Right lung (tissue), 5 donors: ENCODE results near the gene TMEM203. TPM values are rescaled to one million over a fixed set of nuclear protein-coding genes. Genes with fewer than 3 reads are reported as not detected.
A peak's percentile ranks its signal among the peaks of the same experiment; 100 is the strongest.

Source experiments
- DNase-seq, 2 donors: peaks; one replicate each; pipeline ENCODE4 v3.0.0-alpha.2; 2013
- polyA plus RNA-seq, 5 donors: library from polyadenylated mRNA; unstranded; fragments of 120-200 nt; gene quantifications; one replicate each; pipeline versions ENCODE4 v1.2.1 to v1.2.3, GENCODE V29; 2013; ENCODE audit warnings: inconsistent platforms in 1 of 5, low replicate concordance in 1 of 5; ENCODE audit not compliant: insufficient read length in 5 of 5, insufficient read depth in 1 of 5

The TMEM203 gene
- polyA plus RNA-seq, 5 donors, result 31.5 to 40.1 (median 35.4) TPM

DNA sequence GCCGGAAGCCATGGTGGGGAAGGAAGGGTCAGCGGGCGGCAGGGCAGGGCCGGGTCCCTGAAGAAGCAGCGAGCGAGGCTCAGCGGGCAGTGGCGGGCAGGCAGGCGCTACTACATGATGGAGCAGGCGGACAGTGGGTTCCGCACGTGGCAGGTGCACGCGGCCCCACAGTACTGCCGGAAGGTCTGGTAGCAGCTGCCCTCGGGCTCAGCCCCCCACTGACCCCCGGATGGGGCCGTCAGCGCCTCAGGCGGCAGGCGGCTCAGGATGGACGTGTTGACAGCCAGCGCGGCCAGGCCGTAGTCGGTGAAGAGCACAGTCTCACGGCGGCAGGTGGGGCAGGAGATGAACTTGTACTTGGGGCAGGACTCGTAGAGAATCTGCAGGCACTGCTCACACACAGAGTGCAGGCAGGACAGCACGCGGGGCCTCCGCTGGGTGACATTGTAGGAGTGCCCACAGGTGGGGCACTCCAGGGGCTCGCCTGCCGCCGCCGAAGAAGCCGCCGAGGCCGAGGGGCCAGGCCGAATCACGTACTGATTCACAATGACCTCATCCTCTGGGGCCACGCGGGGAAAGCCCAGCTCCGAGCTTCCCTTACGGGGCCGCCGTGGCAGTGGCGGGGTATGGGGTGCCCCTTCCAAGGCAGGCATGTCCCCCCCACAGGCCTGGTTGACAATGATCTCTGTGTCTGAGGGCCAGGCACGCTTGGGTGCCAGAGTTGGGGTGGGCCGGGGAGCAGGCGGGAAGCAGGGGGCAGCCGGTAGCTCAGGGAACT, 15.1 kb upstream of the TMEM203 start:
- DNase-seq, result no peak

DNA sequence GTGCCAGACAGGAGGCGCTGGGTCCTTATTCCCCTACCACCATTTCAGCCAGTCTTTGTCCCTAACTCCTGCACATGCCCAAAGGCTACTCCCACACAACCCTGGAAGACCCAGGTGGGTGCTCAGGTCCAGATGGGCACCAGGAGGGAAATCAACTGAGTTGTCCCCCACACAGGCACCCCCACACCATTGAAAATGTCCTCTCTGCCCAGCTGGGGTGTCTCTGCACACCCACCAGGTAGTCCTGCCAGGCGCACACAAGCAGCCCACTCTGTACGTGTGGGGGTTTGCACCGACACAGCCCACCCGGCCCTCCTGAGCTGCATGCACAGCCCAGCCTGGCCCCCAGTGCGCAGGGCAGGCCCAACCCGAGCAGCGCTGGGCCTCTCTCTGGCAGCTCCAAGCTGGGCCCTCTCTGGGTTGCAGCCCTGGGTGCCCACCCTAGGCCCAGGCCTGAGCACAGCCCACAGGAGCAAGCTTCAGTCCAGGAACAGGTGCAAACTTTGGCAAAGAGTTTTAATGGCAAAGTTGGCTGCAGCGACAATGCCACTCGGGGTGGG, 14.4 kb upstream of the TMEM203 start:
- no peak for DNase-seq

DNA sequence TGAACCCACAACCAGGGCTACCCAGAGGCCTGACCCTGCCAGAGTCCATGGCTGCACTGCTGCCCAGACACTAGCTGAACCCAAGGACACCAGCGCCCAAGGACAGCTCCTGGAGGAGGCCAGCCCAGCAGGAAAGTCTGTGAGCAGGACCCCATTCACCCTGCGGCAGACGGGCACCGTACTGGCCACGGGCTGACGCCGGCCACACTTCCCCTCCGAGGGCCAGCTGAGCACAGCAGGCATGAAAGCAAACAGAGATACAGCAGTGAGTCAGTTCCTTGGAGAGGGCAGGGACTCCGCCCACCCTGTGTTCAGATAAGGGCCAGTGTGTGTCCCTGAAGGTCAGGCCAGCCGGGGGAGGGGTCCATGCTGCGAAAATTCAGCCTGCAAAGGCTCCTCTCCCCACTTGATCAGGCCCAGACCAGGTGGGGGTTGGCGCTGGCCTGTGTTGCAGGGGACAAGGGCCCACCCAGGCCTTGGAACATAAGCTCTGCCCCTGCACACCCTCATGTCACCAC, 13.4 kb upstream of the TMEM203 start:
- DNase-seq, result no peak

DNA sequence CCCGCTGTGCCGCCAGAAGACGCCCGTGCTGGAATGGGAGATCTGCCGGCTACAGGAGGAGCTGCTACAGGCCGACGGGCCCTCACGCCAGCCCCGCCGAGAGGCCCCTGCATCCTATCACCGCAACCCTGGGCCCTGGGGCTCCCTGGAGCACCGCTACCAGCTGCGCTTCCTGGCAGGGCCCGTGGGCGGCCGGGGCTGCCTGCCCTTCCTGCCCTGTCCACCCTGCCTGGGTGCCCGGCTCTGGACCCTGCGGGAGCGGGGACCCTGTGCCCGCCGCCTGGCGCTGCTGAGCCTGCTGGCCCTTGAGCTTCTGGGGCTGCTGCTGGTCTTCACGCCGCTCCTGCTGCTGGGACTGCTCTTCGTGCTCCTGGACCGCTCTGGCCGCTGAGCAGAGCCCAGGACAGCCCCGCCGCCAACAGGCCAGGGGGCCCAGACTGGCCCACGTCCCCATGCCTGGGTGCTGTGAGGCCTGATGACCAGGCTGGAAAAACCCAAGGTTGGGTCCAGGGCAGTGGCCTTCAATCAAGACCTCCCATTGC, 12.8 kb upstream of the TMEM203 start:
- DNase-seq, result no peak

DNA sequence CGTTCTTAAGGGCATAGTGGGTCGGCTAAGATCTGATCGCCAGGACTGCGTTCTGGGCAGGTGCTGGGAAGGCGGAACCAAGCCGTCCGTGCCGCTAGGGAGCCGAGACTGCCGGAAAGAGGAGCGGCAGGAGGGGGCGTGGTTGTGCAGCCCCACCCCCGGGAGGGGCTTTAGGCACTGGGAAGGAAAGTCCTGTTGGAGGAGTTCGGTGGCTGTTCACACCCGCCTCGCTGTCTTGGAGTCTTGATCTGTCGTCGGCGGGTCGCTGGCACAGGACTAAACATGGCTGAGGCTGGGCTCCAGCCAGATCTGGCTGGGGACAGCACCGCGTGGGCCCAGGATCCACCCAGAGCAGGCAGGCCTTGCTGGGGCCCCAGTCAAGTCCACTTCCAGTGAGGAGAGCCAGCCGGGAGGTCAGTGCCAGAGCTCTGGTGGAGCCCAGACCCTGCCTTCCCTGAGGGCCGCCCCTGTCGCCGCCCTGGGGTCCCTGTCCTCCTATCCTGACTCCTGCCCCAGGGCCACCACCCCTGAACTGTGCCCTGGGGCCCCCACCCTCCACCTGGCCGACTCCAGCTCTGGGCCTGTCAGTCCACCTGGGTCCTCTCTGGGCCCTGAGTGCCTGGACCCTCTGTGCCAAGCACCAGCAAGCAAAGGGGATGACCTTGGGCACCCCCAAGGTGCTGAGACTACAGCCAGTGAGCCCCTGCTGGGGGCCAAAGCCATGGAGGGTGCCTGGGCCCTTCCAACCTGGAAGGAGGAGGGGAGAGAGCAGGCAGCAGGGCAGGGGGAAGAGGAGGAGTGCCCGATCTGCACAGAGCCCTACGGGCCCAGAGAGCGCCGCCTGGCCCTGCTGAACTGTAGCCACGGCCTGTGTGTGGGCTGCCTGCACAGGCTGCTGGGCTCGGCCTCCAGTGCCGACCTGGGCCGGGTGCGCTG, 12.1 kb upstream of the TMEM203 start:
- no peak for DNase-seq

DNA sequence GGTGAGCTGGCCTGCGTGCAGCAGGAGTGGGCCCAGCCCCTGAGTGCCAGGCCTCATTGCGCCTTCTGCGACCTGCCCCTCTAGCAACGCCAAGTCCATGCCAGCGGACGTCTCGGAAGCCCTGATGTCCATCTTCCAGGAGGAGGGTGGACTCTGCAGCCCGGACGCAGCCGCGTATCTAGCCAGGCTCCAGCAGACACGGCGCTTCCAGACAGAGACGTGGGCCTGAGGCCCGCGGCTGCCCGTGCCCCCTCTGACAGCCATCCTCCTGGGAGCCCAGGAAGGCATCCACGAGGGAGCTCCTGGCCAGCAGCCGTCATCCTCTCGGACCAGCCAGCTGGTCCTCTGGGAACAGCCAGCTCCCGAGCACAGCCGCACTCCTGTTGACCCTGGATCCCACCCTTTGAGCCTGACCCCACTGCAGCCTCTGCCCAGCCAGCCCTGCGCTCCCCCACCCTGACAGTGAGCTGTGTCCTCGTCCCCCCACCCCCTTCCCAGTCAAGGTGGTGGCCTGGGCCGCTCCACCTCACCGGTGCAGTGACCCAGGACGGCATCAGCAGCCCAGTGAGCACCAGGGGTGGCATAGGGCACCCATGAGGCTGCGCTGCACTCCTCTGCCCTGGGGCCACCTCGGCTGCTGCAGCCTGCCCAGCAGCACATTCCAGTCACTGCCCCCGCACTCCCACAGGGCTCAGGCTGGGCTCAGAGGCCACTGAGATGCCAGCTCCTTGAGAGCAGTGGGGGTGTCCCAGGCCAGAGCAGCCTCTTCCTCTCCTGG, 10.9 kb upstream of the TMEM203 start:
- no peak for DNase-seq

DNA sequence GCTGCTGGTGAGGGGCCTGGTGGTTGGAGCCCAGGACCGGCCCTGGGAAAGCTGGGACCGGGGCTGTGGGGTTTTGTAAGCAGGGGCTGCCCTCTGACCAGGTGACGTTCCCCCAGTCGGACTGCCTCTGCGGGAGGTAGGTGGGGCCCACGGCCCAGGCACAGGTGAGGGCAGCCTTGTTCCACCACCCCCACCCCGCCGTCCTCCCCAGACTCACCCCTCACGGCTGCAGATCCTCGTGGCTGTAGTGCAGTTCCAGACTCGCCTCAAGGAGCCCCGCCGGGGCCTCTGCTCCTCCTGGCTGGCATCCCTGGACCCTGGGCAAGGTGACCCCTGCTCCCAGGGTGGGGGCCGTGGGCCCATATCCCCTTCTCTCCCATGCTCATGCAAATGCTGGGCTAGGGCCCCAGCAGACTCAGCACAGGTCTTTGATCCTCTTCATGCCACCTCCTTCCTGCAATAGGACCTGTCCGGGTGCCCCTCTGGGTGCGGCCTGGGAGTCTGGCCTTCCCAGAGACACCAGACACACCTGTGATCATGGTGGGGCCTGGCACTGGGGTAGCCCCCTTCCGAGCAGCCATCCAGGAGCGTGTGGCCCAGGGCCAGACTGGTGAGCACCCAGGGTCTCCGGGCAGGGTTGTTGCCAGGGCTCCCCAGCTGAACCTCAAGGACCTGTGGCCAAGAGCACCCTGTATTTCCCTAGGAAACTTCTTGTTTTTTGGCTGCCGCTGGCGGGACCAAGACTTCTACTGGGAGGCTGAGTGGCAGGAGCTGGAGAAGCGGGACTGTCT, 9.9 kb upstream of the TMEM203 start:
- DNase-seq, result no peak

- no peak for DNase-seq
Observed at GRCh38 chr9:137214620-137215019, 9.2 kb upstream of the TMEM203 start.

DNA sequence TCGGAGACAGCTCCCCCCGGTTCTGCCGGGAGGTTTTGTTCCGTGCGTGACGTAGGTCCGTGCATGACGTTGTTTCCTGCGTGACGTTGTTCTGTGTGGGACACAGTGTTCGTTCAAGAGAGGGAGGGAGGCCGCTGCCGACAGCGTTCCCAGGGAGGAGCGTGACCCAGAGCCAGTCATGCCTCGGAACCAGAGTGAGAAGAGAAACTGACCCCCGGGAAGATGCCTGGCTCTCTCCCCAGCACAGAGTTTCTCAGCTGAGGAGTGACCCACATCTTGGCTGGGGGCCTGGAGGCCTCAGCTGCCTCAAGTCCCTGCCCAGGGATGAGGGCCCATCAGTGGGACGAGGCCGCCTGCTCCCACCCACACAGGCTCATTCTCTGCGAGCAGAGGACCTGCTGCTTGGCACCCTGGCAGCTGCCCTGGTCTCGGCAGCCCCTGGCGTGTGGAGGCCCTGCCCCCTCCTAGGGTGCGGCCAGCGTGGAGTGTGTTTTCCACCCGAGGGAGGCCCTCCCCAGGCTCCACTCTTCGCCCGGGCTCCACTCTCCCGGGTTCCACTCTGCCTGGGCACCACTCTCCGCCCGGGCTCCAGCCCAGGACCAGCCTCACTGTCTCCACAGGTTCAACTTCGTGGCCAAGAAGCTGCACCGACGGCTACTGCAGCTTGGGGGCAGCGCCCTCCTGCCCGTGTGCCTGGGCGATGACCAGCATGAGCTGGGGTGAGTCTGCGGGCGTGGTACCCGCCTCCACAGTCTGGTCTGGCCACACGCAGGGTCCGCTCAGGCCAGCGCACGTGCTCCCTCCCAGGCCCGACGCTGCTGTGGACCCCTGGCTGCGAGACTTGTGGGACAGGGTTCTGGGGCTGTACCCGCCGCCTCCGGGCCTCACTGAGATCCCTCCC, 8.0 kb upstream of the TMEM203 start:
- DNase-seq, result no peak

GRCh38 chr9:137212520-137212919, 7.1 kb upstream of the TMEM203 start:
- DNase-seq, result no peak

DNA sequence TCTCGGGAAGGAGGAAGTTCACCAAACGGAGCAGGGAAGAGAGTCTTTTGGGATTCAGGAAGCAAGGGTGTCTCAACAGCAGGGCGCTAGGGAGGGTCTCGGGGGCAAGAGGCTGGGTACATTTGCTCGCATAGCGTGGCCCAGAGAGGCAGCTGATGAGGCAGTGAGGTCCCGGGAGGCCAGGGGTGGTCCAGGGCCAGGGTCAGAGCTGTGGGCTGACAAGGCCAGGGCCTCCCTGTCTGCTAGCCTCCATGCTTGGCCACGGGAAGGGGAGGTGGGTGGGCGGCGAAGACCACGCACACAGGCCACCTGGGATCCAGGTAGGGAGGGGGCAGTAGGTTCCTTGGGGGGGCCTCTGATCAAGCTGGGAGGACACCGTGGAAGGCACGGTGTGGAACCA, 6.1 kb upstream of the TMEM203 start:
- DNase-seq, result no peak

GRCh38 chr9:137206602-137207001, 1.2 kb upstream of the TMEM203 start:
- no peak for DNase-seq

DNA sequence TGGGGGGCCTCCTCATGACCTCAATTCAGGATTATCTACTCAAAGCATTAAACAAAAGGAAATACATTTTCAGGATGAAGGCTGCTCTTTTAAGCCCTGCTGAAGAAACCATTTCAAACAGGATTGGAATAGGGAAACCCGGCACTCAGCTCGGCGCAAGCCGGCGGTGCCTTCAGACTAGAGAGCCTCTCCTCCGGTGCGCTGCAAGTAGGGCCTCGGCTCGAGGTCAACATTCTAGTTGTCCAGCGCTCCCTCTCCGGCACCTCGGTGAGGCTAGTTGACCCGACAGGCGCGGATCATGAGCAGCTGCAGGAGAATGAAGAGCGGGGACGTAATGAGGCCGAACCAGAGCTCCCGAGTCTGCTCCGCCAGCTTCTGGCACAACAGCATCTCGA, 720 bp downstream of the TMEM203 start:
- no peak for DNase-seq

- no peak for DNase-seq
Observed at GRCh38 chr9:137202966-137203365, 2.5 kb downstream of the TMEM203 start.

DNA sequence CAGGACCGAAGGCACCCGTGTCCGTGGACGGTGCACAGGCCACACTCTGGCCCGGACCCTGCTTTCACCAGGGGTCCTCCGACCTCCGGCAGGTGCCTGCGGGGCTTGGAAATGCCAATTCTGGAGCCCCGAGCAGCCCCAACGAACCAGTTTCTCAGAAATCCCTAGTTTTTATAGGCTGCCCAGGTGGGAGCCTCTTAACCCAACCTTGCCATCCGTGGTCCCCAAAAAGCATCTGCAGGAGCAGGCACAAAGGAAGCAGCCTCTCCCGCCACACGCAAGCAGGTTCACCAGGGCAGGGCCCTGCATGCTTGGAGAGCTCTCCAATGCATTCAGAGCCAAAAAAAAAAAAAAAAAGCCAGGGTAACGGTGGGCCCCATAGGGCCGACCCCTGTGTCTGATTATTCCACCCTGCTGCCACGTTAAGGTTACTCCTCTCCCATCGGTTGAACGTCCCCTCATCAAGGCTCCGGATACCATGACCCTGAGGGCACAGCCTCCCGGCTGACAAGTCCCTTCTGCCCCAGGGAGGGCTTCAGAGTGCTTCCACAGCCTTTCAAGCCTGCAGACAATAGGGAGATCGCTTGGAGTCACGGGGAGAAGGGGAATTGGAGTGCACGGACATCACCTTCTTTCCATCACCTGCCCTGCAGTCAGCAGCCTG, 4.1 kb downstream of the TMEM203 start:
- DNase-seq, result no peak

GRCh38 chr9:137200311-137201204, 4.9 kb downstream of the TMEM203 start, which contains the start of gene TPRN:
TPRN (minus strand) TSS chr9:137200741; CDS start chr9:137200711, 30 bp downstream.
- DNase-seq, result peak; percentile 97 to 98

- DNase-seq, result no peak
Observed at GRCh38 chr9:137199411-137200121, 5.9 kb downstream of the TMEM203 start.
